GM18951 (cell line): Measurements from ENCODE around the gene MYH9.
A peak's percentile ranks its signal among the peaks of the same experiment; 100 is the strongest.

ENCODE experiments used
- POLR2A ChIP-seq: IDR thresholded peaks from 4 replicates; pipeline ENCODE4 v1.6.1; 2011; ENCODE audit warnings: mild to moderate bottlenecking; ENCODE audit not compliant: insufficient read length, insufficient read depth; ENCODE audit errors: extremely low read depth
- in situ Hi-C: fragments of 300-500 bp; cut with MboI; formaldehyde crosslinking; loops from one replicate; pipeline ENCODE4 v1.12.0; 2022; ENCODE audit warnings: low sequenced_read_pairs, mixed read lengths, inconsistent platforms; ENCODE audit not compliant: unreplicated experiment

Gene MYH9

DNA sequence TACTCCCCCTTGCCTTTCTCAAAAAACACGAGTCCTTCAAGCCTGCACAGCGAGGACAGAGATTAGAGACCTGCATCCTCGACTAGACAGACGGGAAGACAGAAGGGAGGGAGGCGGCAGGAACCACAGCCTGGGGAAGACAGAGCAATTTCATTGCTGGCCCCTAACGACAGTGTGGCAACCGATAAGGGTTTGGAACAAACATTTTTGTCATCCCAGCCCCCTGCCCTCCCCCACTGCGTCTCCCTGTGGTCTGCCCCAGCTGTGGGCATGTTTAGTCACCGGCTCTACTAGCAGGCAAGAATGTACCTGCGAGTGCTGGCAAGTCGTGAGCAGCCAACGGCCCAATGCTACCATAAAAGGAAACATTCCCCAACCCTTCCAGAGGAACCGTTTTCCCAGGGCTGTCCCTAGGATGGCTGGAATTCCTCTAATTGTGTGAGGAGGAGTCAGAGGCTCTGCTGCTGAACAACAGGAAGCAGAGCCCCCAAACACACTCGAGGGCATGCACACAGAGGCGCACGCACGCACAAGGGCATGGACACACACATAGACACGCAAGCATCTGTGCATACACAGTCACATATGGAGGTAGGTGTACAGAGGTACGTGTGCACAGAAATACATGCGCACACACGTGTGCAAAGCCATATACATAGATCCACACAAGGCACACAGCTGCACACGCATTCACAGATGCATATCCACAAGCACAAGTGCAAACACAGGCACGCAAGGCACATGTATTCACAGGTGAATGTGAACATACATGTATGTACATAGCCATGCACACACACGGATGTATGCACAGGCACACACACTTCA lies 58.3 kb downstream of the MYH9 start:
- in situ Hi-C loops = no loop called here
- TF ChIP-seq POLR2A = no peak

DNA sequence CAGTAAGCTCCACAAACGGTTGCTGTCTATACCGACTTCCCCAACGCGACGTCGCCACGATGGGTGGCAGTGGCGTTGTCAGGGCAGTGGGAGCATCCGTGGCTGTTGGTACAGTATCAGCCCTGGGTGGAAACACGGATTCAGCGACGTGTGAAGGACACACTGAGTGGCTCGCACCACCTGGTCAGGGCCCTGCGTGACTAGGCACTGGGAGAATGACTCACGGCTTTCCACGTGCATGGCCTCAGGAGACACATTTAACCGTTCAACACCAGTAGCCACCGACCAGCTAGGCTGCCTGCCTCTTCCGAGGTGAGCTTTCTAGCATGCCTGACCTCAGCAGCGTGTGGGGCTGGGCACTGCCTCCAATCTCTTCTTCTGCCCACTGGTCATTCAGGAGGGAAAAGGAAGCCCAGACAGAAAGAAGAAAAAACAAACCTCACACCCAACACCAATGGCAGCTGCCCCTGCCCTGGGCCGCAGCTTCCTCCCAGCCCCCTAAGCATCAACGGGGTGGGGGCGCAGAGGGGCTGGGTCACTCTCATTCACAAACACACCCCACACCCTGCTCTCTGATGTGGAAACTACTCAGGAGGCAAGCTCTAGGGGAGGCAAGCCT lies 59.0 kb downstream of the MYH9 start:
- in situ Hi-C loops = no loop called here
- no peak for TF ChIP-seq POLR2A

DNA sequence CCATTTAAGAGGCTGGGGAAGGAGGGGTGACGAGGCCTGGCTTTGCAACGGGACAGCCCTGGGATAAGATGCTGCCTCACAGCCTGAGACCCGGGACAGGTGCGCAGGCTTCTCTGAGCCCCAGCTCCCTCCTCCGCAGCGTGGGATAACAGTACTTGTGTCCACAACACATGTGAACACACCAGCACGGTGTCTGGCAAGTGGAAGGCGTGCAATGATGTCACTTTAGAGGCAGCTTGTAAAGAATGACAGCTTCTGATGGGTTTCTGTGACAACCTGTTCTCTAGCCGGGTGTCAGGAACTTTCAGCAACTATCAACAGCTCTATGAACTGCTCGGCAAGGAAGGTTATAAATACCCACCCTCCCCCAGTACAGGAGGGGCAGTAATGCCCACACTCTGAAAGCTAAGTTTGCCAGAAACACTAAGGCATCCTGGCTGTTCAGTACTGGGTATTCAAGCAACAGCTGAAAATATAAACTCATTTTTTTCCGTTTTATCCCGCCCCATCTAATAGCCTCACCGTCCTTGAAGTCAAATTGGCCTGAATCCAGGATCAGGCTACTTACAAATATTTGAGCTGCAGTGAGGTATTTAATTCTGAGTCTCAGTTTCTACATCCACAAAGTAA lies 59.7 kb downstream of the MYH9 start:
- in situ Hi-C loops = no loop called here
- no peak for TF ChIP-seq POLR2A

DNA sequence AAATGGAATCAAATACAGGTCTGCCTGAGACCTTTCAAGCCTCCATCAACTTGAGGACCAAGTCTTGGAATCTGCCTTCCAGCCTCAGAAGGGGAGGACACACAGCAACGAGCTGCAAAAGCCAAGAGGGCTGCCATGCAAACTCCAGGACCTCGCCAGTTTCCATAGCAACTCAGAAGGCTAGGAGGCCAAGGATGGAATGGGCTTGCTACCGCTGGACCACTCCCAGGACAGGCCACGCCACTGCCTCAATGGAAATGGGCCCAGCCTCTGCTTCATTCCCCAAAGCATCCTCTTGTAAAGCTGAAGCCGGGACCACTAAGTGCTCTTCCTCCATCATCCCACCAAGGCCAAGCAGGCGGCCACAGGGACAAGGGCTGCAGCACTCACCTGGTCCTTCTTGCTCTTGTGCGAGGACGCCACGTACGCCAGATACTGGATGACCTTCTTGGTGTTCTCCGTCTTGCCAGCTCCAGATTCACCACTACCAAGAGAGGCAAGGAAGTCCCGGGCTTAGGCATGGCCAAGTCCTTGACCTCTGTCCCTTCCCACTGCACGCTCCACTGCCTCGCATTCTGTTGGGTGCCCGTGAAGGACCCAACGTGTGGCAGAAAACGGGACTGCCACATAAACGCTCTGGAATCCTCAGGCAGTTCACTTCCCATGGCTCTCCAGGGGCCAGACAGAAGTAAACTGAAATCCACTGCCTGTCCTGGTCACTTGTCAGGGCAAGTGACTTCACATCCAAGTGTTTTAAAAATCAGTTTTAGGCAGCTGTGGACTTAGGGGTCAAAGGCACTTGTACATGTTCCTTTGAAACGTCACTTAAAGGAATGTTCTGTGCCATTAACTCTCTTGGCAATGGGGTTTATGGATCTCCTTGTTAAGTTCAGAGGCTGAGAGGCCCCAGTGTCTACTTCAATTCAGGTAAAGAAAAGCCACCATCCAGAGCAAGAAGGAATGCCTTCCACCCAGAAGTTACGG lies 61.3 kb downstream of the MYH9 start:
- in situ Hi-C loops = no loop called here
- TF ChIP-seq POLR2A = no peak

DNA sequence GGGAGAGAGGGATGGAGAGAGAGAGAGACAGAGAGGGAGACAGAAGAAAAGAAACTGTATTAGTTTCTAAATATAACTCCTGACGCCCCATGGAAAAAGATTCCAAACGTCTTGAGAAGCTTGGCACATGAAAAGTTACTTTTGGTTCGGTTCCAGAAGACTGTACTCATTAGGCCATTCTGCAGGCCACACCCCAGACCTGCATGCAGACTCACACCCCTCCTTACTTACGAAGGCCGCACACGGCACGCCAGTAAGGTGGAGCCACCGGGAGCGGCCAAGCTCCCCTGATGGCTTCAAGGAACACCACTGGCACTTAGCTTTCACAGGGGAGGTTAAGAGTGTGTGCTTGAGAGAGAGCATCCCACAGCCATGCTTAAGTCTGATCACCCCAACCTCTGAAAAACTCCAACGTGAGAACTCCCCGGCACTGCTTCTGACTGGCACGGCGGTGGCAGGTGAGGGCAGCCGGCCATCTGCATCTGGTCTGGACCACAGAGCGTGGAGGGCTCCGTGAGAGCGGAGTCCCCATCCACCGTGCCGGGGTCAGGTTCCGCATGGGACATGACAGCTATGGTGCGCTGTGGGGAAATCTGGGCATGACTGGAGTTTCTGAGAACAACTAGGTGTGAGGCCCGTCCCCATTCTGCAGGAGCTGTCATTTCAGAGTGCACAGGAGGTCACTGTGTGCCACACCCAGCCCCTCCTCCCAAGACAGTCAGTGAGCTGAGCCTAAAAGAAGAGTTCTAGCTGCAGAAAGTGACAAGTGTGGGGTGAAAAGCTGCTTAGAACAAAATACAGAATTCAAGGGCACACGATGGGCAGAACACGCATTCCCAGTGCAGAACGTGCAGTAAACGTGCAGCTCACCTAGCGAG lies 62.4 kb downstream of the MYH9 start:
- in situ Hi-C loops = no loop called here
- TF ChIP-seq POLR2A = no peak

DNA sequence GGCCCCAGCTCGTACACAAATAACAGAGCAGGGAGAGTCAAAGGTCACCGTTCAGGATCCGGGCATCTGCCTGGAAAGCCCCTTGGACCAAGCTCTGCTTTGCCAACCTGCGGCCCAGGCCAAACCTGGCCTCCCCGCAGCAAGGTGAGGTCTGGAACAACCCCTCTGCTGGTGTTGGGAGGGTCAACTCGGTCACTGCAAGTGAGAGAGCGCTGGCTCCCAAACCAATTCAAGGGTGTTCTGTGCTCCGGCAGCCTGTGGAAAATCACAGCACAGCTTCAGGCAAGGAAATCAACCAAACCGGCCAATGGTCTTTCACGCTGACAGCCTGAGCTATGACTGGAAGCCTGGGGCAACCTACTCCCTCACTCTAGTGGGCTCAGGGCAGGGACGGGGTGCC lies 63.4 kb downstream of the MYH9 start:
- peak; percentile 8 for TF ChIP-seq POLR2A
- in situ Hi-C loops = no loop called here

DNA sequence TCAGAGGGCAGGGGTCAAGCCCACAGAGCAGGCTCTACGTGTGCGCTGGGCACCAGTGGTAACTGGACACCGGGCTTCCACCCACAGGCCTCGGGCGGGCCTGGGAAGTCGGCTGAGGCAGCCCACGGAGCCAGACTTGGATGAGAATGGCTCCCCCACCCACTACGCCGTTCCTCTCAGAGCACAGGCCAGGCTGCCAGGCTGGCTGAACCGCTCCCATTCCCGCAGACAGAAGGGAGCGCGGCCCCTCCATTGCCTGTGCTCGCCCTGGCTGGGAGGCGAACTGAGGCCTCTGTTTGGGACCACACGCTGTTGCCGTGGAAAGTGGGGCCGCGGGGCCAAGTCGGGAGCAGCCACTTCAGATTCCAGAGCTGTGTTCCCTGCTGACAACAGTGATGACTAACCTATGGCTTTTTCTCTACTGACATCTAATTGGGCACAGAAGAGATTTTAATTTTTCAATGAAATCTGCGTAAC lies 63.9 kb downstream of the MYH9 start:
- TF ChIP-seq POLR2A = no peak
- in situ Hi-C loops = no loop called here

DNA sequence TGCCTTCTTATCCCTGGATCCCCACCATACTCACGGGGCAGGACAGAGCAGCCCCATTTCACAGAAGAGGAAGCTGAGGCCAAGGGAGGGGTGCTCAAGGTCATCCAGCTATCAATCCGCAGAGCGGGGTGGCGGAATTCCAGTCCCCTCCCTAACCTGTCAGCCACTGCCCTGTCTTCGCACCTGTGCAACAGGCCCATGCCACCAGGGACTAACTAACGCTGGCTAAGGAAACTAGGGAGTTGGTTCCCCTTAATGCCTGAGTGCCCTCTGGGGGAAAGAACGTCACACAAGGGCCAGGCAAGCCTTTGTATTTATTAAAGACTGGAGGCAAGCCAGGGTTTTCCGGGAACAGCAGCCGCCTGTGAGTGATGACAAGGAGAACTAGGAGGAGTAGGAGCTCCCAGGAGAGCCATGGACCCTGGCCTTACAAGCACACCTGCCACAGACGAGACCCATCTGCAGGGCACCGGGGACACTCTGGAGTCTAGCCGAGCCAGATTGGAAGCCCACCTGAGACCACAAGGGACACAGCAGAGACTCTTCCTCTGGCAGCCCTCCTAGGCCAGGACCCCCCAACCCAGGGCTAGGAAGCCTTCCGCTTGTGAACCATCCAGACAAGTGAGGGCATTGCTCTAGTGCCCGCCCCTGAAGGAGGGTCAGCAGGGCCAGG lies 64.4 kb downstream of the MYH9 start:
- TF ChIP-seq POLR2A = no peak
- in situ Hi-C loops = no loop called here

DNA sequence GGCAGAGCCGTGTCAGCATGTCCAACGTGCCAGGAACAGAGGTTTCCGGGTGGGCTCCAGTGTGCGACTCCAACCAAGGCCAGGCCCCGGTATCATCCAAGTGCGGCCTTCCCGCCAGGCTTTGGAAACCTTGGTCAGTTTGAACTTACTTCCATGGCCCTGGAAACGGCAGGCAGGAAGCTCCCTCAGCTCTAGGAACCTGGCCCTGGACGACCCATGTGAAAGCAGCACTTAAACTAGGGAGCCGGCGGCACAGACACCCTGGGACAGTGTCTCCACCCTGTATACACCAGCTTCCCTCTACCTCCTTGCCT lies 65.2 kb downstream of the MYH9 start:
- in situ Hi-C loops = no loop called here
- TF ChIP-seq POLR2A = no peak

DNA sequence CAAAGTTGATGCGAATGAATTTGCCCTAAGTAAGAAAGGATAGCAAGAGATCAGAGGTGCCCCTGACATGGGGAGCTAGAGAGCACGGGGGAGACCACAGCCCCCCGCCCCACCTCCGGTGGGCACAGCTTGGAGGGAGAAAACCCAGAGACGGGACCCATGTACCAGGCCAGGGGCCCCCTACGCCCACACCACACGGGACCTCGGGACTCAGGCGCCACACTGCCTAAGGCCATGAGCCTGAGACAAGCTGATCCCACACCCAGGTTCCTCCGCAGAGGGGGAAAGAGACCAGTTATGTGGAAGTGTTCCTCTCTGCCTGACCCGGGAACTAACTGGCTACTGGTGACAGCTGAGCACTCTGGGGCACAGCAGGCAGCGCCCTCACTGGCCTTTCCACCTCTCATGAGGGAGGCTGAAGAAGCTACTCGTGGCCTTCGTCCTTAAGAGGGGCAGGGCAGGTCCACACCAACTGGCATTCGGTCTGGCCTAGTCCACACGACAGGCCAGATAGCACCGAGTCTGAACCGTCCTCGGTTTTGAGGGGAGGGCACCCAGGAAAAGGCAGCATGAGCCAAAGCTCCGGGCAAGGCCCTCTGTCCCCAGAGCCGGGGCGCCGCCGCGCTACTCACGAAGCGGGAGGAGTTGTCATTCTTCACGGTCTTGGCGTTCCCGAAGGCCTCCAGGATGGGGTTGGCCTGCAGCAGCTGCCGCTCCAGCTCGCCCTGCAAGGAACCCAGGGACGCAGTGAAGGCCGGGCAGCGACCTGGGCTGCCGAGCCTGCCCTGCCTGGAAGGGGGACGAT lies 65.8 kb downstream of the MYH9 start:
- TF ChIP-seq POLR2A = peak; percentile 23
- in situ Hi-C loops = no loop called here

DNA sequence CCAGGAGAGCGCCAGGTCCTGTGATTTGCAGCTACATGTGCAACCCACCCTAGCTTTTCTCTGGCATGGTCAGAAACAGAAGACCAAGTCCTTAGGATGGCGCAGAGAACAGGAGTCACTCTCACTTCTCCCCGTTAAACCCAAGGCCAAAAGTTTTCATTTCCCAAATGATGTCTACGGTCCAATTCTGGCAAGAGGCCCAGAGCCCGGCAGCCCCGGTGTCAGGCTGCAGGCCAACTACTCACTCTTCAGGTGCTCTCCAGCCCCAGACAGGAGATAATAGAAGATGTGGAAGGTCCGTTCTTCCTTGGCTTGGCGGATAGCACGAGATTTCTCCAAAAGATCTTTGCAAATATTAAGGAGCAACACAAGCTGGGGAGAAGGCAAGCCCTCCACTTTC lies 67.2 kb downstream of the MYH9 start:
- no peak for TF ChIP-seq POLR2A
- in situ Hi-C loops = no loop called here
